ENCODE measurements around the gene NFKB2. TPM values are rescaled to one million over a fixed set of nuclear protein-coding genes. Genes with fewer than 3 reads are reported as not detected.

NFKB2 gene
- polyA plus RNA-seq, 1 donor from 2014 or later = 0.30 TPM

DNA sequence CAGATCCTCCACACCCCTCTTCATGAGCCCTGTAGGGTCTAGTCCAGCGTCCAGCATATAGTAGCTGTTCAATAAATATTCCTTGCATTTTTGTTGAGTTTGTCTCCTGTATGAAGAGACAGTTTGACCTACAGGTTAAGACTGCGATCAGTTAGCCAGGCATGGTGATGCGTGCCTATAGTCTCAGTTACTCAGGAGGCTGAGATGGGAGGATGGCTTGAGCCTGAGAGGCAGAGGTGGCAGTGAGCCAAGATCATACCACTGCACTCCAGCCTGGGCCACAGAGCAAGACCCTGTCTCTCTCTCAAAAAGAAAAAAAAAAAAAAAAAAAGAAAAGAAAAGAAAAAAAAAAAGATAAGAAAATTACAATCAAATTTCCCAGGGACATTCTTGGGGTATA lies 42.0 kb downstream of the NFKB2 start:
- H3F3A ChIP-seq (ENCODE audit: insufficient read depth, low read length, poor library complexity, severe bottlenecking) = no peaks in the 10 kb centered on the region
- H3K27ac ChIP-seq (ENCODE audit: low read length) = no peak overlapping the region
- H4K20me1 ChIP-seq (ENCODE audit: insufficient read depth) = no peaks in the 10 kb centered on the region
- no peaks in the 10 kb centered on the region for H3K9me2 ChIP-seq (ENCODE audit: insufficient read depth, low read length)
- no peak overlapping the region for H2AFZ ChIP-seq (ENCODE audit: low read depth, low read length)
- TF ChIP-seq REST (IDR thresholded peaks at IDR 0.05; ENCODE audit: borderline replicate concordance) (no peak), TAF1 (IDR thresholded peaks at IDR 0.05; ENCODE audit: low read depth) (no peak), SMC3 (conservative IDR thresholded peaks at IDR 0.05; ENCODE audit: poor library complexity) (no peak), POLR2AphosphoS5 (IDR thresholded peaks at IDR 0.05) (no peak), MXI1 (conservative IDR thresholded peaks at IDR 0.05; ENCODE audit: poor library complexity, severe bottlenecking) (no peak), CTCF (IDR thresholded peaks at IDR 0.05; ENCODE audit: poor library complexity, severe bottlenecking) (no peak), RAD21 (conservative IDR thresholded peaks at IDR 0.05) (no peak), EP300 (conservative IDR thresholded peaks at IDR 0.05; ENCODE audit: poor library complexity, severe bottlenecking) (no peak), EZH2 (IDR thresholded peaks at IDR 0.05; ENCODE audit: borderline replicate concordance, insufficient read depth, low read length, poor library complexity, severe bottlenecking) (no peak)
- H3K4me2 ChIP-seq (ENCODE audit: low read length) = no peak overlapping the region
- H3K4me3 ChIP-seq (ENCODE audit: low read length) = no peak overlapping the region
- H3K9ac ChIP-seq (ENCODE audit: low read length) = no peak overlapping the region
- H3K9me3 ChIP-seq (ENCODE audit: low read length) = no peaks in the 10 kb centered on the region
- no peaks in the 10 kb centered on the region for H3K79me2 ChIP-seq (replicated peaks; ENCODE audit: insufficient read depth, low read length)
- H3K36me3 ChIP-seq (ENCODE audit: insufficient read depth, low read length) = no peaks in the 10 kb centered on the region
- peaks cover 10% of the 10 kb centered on the region for H3K27me3 ChIP-seq (ENCODE audit: insufficient read depth, low read depth, low read length)

- TF ChIP-seq MXI1 (conservative IDR thresholded peaks at IDR 0.05; ENCODE audit: poor library complexity, severe bottlenecking) = no peak
- no peak for TF ChIP-seq SMC3 (conservative IDR thresholded peaks at IDR 0.05; ENCODE audit: poor library complexity)
- TF ChIP-seq POLR2AphosphoS5 (IDR thresholded peaks at IDR 0.05) = no peak
- TF ChIP-seq REST (IDR thresholded peaks at IDR 0.05; ENCODE audit: borderline replicate concordance) = no peak
- TF ChIP-seq CTCF (IDR thresholded peaks at IDR 0.05; ENCODE audit: poor library complexity, severe bottlenecking) = no peak
- no peak for TF ChIP-seq RAD21 (conservative IDR thresholded peaks at IDR 0.05)
- TF ChIP-seq TAF1 (IDR thresholded peaks at IDR 0.05; ENCODE audit: low read depth) = no peak
- TF ChIP-seq EZH2 (IDR thresholded peaks at IDR 0.05; ENCODE audit: borderline replicate concordance, insufficient read depth, low read length, poor library complexity, severe bottlenecking) = no peak
- TF ChIP-seq EP300 (conservative IDR thresholded peaks at IDR 0.05; ENCODE audit: poor library complexity, severe bottlenecking) = no peak
- no peak overlapping the region for H3K27ac ChIP-seq (ENCODE audit: low read length)
- no peaks in the 10 kb centered on the region for H3K79me2 ChIP-seq (replicated peaks; ENCODE audit: insufficient read depth, low read length)
Measured at GRCh38 chr10:102438374-102438773, 42.9 kb downstream of the NFKB2 start.

More at GRCh38 chr10:102438374-102438773, 42.9 kb downstream of the NFKB2 start:
- H3K4me3 ChIP-seq (ENCODE audit: low read length) = no peak overlapping the region
- H3K9ac ChIP-seq (ENCODE audit: low read length) = no peak overlapping the region
- H3K4me2 ChIP-seq (ENCODE audit: low read length) = no peak overlapping the region
- H3F3A ChIP-seq (ENCODE audit: insufficient read depth, low read length, poor library complexity, severe bottlenecking) = no peaks in the 10 kb centered on the region
- H3K27me3 ChIP-seq (ENCODE audit: insufficient read depth, low read depth, low read length) = peaks cover 10% of the 10 kb centered on the region
- H3K9me3 ChIP-seq (ENCODE audit: low read length) = no peaks in the 10 kb centered on the region
- no peaks in the 10 kb centered on the region for H4K20me1 ChIP-seq (ENCODE audit: insufficient read depth)
- H2AFZ ChIP-seq (ENCODE audit: low read depth, low read length) = no peak overlapping the region
- H3K36me3 ChIP-seq (ENCODE audit: insufficient read depth, low read length) = no peaks in the 10 kb centered on the region
- no peaks in the 10 kb centered on the region for H3K9me2 ChIP-seq (ENCODE audit: insufficient read depth, low read length)
